CD14-positive monocyte (primary cell): Measurements from ENCODE around the gene LCNL1. TPM values are rescaled to one million over a fixed set of nuclear protein-coding genes. Genes with fewer than 3 reads are reported as not detected.

ENCODE experiments used
- DNase-seq, 3 donors: peaks; one replicate each; pipeline ENCODE4 v3.0.0-alpha.2; 2011 to 2022
- H2AFZ ChIP-seq: 2 replicates; pipeline ENCODE4 v1.6.0; 2012; ENCODE audit warnings: mild to moderate bottlenecking, low read depth, low read length, inconsistent platforms; ENCODE audit not compliant: insufficient read depth, poor library complexity, severe bottlenecking
- H3K27ac ChIP-seq, 2 donors: 1 replicate in 1 of 2; 2 replicates in 1 of 2; pipeline ENCODE4 v1.5.1; 2012 to 2013; ENCODE audit warnings: low read length in 2 of 2, control low read depth in 1 of 2, inconsistent platforms in 1 of 2, low read depth in 1 of 2, mild to moderate bottlenecking in 1 of 2
- H3K27me3 ChIP-seq, 2 donors: one replicate each; pipeline versions ENCODE4 v1.6.0 to v1.6.1; 2011 to 2013; ENCODE audit warnings: low read length in 2 of 2; ENCODE audit not compliant: control insufficient read depth in 2 of 2, insufficient read depth in 2 of 2
- H3K36me3 ChIP-seq, 2 donors: replicated peaks in 1 of 2; 1 replicate in 1 of 2; 2 replicates in 1 of 2; pipeline versions ENCODE4 v1.5.1 to v1.6.1; 2012 to 2013; ENCODE audit warnings: low read length in 2 of 2, control low read depth in 1 of 2, inconsistent platforms in 1 of 2, mild to moderate bottlenecking in 1 of 2; ENCODE audit not compliant: insufficient read depth in 2 of 2, control insufficient read depth in 1 of 2
- H3K4me1 ChIP-seq, 2 donors: 1 replicate in 1 of 2; 2 replicates in 1 of 2; pipeline versions ENCODE4 v1.5.1 to v1.6.1; 2012 to 2013; ENCODE audit warnings: low read length in 2 of 2, control low read depth in 1 of 2, inconsistent platforms in 1 of 2, mild to moderate bottlenecking in 1 of 2, moderate library complexity in 1 of 2; ENCODE audit not compliant: insufficient read depth in 2 of 2, control insufficient read depth in 1 of 2
- H3K4me2 ChIP-seq: replicated peaks from 2 replicates; pipeline ENCODE3; 2012; ENCODE audit warnings: low read length, moderate library complexity, mild to moderate bottlenecking; ENCODE audit not compliant: poor library complexity, severe bottlenecking; ENCODE audit errors: extremely low read depth
- H3K4me3 ChIP-seq, 3 experiments: fragments of 200-600 bp in 1 of 3; sonication (generic) in 1 of 3; replicated peaks in 1 of 3; 1 replicate in 2 of 3; 2 replicates in 1 of 3; pipeline ENCODE4 v1.5.1; 2011 to 2013; ENCODE audit warnings: low read length in 3 of 3, mild to moderate bottlenecking in 3 of 3, control low read depth in 2 of 3, low read depth in 2 of 3, inconsistent platforms in 1 of 3, moderate library complexity in 1 of 3
- H3K79me2 ChIP-seq: 2 replicates; pipeline ENCODE4 v1.6.0; 2012; ENCODE audit warnings: mild to moderate bottlenecking, control low read depth, inconsistent platforms, low read length, moderate library complexity; ENCODE audit not compliant: insufficient read depth
- H3K9ac ChIP-seq: 2 replicates; pipeline ENCODE4 v1.6.0; 2017; ENCODE audit warnings: low read length, mild to moderate bottlenecking; ENCODE audit not compliant: insufficient read depth, poor library complexity, severe bottlenecking
- H3K9me3 ChIP-seq, 2 donors: replicated peaks in 1 of 2; 1 replicate in 1 of 2; 2 replicates in 1 of 2; pipeline versions ENCODE4 v1.5.1 to v1.6.1; 2012 to 2013; ENCODE audit warnings: low read length in 2 of 2, control low read depth in 1 of 2; ENCODE audit not compliant: control insufficient read depth in 1 of 2, insufficient read depth in 1 of 2
- H4K20me1 ChIP-seq: 2 replicates; pipeline ENCODE4 v1.6.0; 2012; ENCODE audit warnings: mild to moderate bottlenecking, low read length, control low read depth, moderate library complexity; ENCODE audit not compliant: insufficient read depth
- H3K27ac Mint-ChIP-seq, 7 donors: one replicate each; pipeline ENCODE4 v1.8.0; 2020; ENCODE audit warnings: mild to moderate bottlenecking in 7 of 7, mixed read lengths in 7 of 7, moderate library complexity in 6 of 7, inconsistent platforms in 2 of 7
- H3K27me3 Mint-ChIP-seq, 3 donors: one replicate each; pipeline ENCODE4 v1.8.0; 2021 to 2022; ENCODE audit warnings: low read depth in 3 of 3, mild to moderate bottlenecking in 3 of 3, mixed read lengths in 3 of 3, moderate library complexity in 3 of 3, inconsistent platforms in 1 of 3
- H3K36me3 Mint-ChIP-seq, 2 donors: one replicate each; pipeline ENCODE4 v1.8.0; 2020; ENCODE audit warnings: mixed read lengths in 2 of 2, inconsistent platforms in 1 of 2, mild to moderate bottlenecking in 1 of 2
- H3K4me1 Mint-ChIP-seq: one replicate; pipeline ENCODE4 v1.8.0; 2020; ENCODE audit warnings: mild to moderate bottlenecking, mixed read lengths
- H3K4me3 Mint-ChIP-seq, 2 donors: one replicate each; pipeline ENCODE4 v1.8.0; 2020; ENCODE audit warnings: mild to moderate bottlenecking in 2 of 2, mixed read lengths in 2 of 2, moderate library complexity in 1 of 2
- H3K9me3 Mint-ChIP-seq, 7 donors: one replicate each; pipeline ENCODE4 v1.8.0; 2020 to 2022; ENCODE audit warnings: mixed read lengths in 7 of 7, mild to moderate bottlenecking in 6 of 7, moderate library complexity in 6 of 7, inconsistent platforms in 2 of 7
- CTCF ChIP-seq: fragments of 200-600 bp; IDR thresholded peaks from one replicate; pipeline ENCODE4 v1.8.0; 2022; ENCODE audit warnings: antibody characterized with exemption, mild to moderate bottlenecking
- WGBS: methylation state at CpG from one replicate; pipeline ENCODE4 v1.1.5; 2013; ENCODE audit warnings: missing lambda C conversion rate; ENCODE audit not compliant: insufficient coverage; 5-methylcytosine and 5-hydroxymethylcytosine counted together
- intact Hi-C, 2 donors: fragments of 100-400 bp; cut with micrococcal nuclease; formaldehyde crosslinking; loops; one replicate each; pipeline versions ENCODE4 v1.15.0 to v1.15.1; 2023
- polyA plus RNA-seq, 3 donors: library from polyadenylated mRNA; depleted of rRNA in 1 of 3; unstranded in 2 of 3; stranded (reverse) in 1 of 3; fragments of 300-500 nt in 2 of 3; fragments of >200 nt in 1 of 3; fragmentation: Illumina TruSeq in 2 of 3; gene quantifications; 1 replicate in 2 of 3; 2 replicates in 1 of 3; pipeline ENCODE4 v1.2.3, GENCODE V29; 2012 to 2021

LCNL1 gene
- polyA plus RNA-seq, 3 donors = 0.04 TPM; not detected in 2

- peak overlapping the region; percentile 85 for H3K4me2 ChIP-seq
- H3K36me3 ChIP-seq = no peaks in the 10 kb centered on the region
- H3K4me1 ChIP-seq = peaks cover 13 to 22% of the 10 kb centered on the region in 2 donors
- H3K27ac ChIP-seq = peak overlapping the region in 1 of 2 donors; percentile 84
- H3K79me2 ChIP-seq = no peaks in the 10 kb centered on the region
- Mint-ChIP-seq H3K27ac (peak overlapping the region in 5 of 7 donors; percentile 59 to 80 (median 74)), H3K9me3 (no peaks in the 10 kb centered on the region), H3K4me3 (peak overlapping the region; percentile 80 to 90), H3K27me3 (peaks cover 0 to 5% (median 3%) of the 10 kb centered on the region in 3 donors), H3K36me3 (no peaks in the 10 kb centered on the region), H3K4me1 (peaks cover 9% of the 10 kb centered on the region)
- WGBS = 2% methylated on average over 56 of the region's 63 CpGs
- DNase-seq = peak; percentile 83 to 88 (median 86)
- no peaks in the 10 kb centered on the region for H3K9me3 ChIP-seq
- H3K9ac ChIP-seq = peak overlapping the region; percentile 76
- H4K20me1 ChIP-seq = no peaks in the 10 kb centered on the region
- intact Hi-C loops = loop anchor here (5.0 to 10.0 kb wide), 4 partner anchors 85 to 145 kb away; partner anchors contain the start of genes PHPT1 (in 2 of the 2), AJM1 (in 1 of the 2), FUT7 (in 1 of the 2) and RABL6 (in 1 of the 2)
- H2AFZ ChIP-seq = peak overlapping the region; percentile 100
- peak overlapping the region; percentile 41 to 83 (median 75) for H3K4me3 ChIP-seq
- H3K27me3 ChIP-seq = no peaks in the 10 kb centered on the region
- no peak for TF ChIP-seq CTCF
Observed at GRCh38 chr9:136949817-136950655, 32.8 kb upstream of the LCNL1 start.

- intact Hi-C loops = loop anchor here in 1 of 2 donors (5.0 kb wide), 1 partner anchor 103 kb away; the partner anchor contains the start of gene PHPT1
- Mint-ChIP-seq H3K36me3 (no peaks in the 10 kb centered on the region), H3K27ac (no peak overlapping the region), H3K9me3 (no peaks in the 10 kb centered on the region), H3K4me1 (peaks cover 9% of the 10 kb centered on the region), H3K4me3 (peak overlapping the region; percentile 79 to 90), H3K27me3 (peaks cover 0 to 8% (median 0%) of the 10 kb centered on the region in 3 donors)
- TF ChIP-seq CTCF = no peak
- H3K27ac ChIP-seq = peak overlapping the region in 1 of 2 donors; percentile 84
- no peak for DNase-seq
- WGBS = 62% methylated on average over 6 of the region's 9 CpGs
- H3K36me3 ChIP-seq = no peaks in the 10 kb centered on the region
- no peaks in the 10 kb centered on the region for H3K79me2 ChIP-seq
- H3K9me3 ChIP-seq = no peaks in the 10 kb centered on the region
- H3K4me1 ChIP-seq = peaks cover 13 to 20% of the 10 kb centered on the region in 2 donors
- peak overlapping the region; percentile 100 for H2AFZ ChIP-seq
- peak overlapping the region; percentile 76 for H3K9ac ChIP-seq
- peak overlapping the region in 2 of 3 experiments; percentile 75 to 83 for H3K4me3 ChIP-seq
- peak overlapping the region; percentile 85 for H3K4me2 ChIP-seq
- H3K27me3 ChIP-seq = no peaks in the 10 kb centered on the region
- H4K20me1 ChIP-seq = no peaks in the 10 kb centered on the region
Observed at GRCh38 chr9:136950656-136951276, 32.0 kb upstream of the LCNL1 start.
